NCI-H2081 treated with DMSO at 0.1 percent for 48 hours (cell line): ENCODE measurements around the gene ACVR2A.

ENCODE experiments used
- DNase-seq: peaks from one replicate; lab custom pipeline; 2025; lab: John Stamatoyannopoulos, UW

ACVR2A gene

DNA sequence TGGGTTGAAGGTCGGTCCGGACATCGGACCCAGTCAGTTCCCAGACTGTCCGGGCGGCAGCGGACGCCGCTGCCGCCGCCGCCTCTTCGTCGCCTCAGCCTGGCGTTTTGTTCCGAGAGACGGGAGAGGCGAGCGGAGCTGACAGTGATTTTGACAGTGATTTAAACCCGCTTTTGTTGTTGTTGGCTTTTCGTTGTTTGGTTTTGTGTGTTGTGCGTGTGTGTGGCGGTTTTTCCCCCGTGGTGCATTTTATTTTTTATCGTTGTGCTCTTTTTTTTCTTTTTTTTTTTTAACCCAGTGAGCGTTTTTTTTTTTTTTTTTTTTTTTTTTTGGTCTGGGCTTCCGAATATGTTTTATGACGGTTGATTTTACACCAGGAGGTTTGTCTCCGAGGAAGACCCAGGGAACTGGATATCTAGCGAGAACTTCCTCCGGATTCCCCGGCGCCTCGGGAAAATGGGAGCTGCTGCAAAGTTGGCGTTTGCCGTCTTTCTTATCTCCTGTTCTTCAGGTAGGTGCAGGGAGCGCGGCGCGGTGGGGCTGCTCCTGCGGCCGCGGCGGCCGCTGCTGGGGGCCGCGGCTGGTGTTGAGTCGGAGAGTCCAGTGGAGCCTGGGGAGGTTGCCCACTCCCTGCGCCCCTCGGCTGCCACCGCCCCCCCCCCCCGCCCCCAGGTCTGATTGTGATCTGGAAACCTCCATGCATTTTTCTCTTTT, at the start of gene ACVR2A:
Gene ACVR2A, plus strand, starts transcription at position 333 of the 714 bp plus-strand sequence. Its CDS starts 124 bp downstream, at position 457.
- no peak for DNase-seq

DNA sequence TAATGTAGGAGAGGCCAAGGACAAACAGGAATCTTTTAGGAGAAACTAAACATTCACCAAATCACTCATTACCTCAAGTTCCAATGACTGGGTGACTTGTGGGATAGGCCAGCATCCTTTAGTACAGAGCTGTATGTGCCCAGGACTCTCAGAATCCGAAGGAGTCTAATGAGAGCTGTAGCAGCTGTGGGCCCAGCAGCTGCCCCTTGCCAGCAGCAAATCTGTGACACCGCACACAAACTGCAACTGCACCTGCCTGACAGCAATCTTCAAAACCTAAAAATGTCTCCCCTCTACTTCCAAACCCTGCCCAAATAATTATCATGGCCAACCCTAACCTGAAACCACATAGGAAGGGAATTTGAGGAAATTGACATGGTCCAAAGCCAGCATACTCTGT, 44.5 kb upstream of the ACVR2A start:
- no peak for DNase-seq

DNA sequence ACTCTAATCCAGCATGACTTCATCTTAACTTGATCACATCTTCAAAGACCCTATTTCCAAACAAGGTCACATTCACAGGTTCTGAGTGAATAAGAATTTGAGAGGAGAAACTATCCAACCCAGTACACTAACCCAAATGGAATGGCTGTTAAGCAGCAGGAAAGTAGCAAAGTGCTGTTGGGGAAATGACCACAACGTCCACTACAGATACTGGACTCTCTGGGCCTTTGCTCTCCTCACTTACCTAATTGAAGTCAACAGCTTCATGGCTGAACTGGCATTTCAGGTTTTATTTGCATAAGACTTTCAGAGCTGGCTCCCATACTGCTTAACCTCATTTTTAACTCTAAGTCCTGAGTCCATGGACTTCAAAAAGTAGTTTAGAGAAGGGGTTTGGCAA, 38.0 kb upstream of the ACVR2A start:
- DNase-seq = no peak

DNA sequence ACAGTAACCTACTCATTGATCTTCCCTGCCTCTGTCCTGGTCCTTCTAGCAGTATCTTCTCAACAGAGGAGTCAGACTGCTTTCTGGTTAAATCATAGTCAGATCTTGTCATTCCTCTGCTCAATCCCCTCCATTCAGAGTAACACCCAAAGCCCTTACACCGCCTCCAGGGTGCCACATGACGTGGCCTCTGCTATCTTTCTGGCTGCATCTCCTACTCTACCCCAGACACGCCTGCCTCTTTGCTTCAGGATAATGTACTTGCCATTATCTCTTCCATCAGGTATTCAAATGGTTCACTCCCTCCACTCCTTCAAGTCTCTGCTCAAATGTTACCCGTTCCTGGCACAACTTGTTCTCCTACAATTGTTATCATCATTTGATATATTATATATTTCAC, 36.3 kb upstream of the ACVR2A start:
- DNase-seq = no peak

DNA sequence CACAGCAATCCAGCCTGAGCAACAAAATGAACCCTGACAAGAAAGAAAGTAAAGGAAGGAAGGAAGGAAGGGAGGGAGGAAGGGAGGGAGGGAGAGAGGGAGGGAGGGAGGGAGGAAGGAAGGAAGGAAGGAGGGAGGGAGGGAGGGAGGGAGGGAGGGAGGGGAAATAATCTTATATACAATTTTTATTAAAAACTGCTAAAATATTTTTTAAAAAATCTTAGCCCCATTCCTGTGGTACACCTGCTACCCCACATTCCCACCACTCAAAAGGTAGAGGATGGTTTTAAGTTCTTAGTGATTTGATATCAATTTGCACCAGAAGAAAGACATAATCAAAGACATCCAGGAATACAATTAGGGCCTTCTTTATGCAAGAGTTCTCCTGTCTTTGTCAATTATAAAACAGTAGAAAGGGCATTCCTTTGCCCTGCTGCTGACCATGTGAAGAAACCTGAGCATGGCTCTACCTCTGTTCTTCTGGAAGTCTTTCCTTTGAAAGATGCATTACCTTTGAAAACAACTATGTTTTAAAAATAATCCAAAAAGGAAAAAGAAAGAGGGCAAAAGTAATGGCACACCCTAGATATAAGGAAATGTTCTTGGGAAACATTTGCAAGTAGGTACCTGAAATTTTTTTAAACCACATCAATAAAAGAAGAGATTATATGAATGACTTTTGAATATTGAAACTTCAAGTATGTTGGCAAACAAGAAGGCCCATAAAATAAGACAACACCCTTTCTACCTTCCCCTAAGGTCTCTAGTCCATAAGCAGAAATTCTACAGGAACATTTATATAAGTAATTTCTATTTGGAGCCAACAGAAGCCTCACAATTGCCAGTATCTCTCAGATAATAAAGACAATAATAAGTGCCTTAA, 33.7 kb upstream of the ACVR2A start:
- no peak for DNase-seq

DNA sequence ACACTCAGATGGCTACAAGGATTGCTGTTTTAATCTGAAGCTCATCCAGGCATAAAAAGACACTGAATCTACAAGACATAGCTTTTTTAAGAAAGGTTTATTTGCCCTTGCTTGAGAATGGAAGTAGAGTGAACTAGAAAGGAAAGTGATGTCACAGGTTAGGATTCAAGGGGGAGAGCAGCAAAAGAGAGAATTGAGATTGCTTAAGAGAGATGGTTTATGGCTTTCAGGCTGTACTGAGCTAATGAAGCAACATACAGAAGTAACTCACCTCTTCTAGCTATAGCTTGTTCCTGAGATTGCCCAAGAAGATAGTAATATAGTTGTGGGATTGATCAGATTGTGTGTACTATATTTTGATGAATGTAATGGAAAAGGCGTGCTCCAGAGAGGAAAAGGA, 26.1 kb upstream of the ACVR2A start:
- no peak for DNase-seq

DNA sequence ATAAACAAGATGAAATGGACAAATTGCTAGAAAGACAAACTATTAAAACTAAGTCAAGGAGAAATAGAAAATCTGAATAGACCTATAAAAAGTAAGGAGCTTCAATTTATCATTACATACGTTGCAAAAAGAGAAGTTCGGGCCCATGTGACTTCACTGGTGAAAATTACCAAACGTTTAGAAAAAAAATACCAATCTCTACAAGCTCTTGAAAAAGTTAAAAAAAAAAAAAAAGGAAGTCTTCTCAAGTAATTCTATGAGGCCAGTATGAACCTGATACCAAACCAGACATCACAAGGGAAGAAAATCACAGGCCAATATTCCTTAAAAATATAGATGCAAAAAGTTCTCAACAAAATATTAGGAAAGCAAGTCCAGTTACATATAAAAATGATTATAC, 20.2 kb upstream of the ACVR2A start:
- no peak for DNase-seq

DNA sequence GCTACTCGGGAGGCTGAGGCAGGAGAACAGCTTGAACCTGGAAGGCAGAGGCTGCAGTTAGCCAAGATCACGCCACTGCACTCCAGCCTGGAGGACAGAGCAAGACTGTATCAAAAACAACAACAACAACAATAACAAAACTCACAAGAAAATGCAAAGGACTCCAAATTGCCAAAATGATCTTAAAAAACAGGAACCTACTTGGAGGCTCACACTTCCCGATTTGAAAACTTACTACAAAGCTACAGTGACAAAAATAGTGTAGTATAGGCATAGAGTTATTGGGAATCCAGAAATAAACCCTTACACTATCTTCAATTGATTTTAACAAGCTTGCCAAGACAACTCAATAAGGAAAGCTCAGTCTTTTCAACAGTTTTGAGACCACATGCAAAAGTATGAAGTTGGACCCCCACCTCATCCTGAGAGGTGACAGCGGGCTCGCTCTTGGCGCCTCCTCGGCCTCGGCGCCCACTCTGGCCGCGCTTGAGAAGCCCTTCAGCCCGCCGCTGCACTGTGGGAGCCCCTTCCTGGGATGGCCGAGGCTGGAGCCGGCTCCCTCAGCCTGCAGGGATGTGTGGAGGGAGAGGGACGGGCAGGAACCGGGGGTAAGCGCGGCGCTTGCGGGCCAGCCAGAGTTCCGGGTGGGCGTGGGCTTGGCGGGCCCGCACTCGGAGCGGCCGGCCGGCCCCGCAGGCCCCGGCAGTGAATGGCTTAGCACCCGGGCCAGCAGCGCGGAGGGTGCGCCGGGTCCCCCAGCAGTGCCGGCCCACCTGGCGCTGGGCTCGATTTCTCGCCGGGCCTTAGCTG, 18.3 kb upstream of the ACVR2A start:
- no peak for DNase-seq

DNA sequence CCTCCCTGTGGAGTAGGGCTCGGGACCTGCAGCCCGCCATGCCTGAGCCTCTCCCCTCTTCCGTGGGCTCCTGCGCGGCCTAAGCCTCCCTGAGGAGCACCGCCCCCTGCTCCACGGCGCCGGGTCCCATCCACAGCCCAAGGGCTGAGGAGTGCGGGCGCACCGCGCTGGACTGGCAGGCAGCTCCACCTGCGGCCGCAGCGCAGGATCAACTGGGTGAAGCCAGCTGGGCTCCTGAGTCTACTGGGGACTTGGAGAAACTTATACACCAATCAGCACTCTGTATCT, 17.8 kb upstream of the ACVR2A start:
- DNase-seq = no peak

DNA sequence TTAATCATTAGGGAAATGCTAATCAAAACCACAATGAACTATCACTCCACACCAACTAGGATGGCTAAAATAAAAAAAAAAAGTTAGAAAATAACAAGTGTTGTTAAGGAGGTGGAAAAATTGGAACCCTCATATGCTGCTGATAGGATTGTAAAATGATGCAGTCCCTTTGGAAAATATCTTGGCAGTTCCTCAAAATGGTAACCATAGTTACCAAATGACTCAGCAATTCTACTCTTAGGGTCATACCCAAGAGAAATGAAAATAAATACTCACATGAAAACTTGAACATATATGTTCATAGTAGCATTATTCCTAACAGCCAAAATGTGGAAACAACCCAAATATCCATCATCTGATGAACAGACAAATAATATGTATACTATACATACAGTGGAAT, 15.7 kb upstream of the ACVR2A start:
- no peak for DNase-seq

DNA sequence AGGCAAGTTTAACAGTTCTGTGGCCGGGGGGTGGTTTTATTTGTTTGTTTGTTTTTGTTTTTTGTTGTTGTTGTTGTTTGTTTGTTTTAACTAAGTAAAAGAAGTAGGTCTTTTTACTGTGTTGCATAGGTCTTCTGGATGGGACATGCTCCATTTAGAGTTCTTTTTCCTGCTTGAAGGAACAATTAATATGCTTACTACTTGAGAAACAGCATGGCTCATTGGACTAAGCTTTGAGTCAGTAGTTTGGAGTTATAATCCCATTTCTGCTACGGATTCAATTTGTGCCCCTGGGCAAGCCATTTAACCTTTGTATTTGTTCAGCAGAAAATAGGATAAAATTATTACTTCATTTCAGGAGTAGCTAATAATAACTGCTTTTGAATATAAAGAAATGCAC, 8.7 kb upstream of the ACVR2A start:
- DNase-seq = no peak

DNA sequence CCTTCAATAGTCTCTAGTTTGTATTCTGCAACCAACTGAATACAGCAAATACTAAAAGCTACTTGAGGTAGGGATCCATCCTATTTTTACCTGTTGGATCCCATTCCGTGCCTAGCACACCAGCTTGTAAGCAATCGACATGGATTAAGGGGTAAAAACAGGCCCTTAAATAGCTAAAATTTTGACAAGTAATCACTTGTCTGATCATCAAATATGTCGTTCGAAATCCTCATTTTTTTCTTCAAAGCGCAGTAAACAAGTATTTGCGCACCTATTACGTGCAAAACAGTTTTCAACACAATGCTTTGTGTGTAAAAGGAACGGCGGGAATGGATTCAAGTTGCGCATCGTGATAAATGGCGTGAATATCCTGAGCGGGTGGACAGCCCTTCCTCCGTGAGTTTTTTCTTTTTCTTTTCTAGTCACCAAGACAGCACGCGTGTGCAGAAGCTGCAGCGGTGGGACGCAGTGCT, 1.4 kb upstream of the ACVR2A start:
- no peak for DNase-seq

DNA sequence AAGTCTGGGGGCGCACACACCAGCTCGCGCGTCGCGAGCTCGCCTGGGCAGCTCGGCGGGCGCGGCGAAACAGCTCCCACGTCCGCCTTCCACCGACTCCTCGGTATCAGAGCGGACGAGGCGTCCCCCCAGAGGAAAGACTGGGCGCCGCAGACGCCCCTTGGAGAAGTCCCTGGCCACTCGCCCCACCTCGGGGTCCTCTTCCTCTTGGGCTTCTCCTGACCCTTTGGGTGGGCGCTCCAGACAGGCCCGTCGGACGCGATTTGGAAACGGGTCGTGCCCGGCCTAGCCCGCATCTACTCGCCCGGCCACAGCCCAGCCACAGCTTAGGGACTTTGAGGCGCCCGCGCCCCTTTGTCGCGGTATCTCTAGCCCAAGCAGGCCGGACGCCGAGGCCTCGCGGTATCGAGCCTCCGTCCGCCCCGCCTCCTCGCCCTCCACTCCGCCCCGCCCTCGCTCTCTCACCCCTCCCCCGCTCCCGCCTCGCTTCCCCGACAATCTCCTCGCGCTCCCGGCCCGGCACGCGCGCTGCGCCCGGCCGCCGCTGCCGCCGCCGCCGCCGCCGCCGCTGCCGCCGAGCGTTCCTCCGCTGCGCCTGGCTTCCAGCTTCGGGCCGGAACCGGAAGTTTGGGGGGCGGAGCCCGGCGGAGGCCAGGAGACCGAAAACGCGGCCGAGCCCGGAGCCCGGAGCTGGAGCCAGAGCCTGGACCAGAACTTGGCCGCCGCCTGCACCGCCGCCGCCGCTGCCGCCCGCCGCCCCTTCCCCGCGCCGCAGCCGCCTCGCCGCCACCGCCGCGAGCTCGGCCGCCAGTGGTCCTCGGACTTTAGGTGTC, 749 bp upstream of the ACVR2A start:
- peak; percentile 58 for DNase-seq

DNA sequence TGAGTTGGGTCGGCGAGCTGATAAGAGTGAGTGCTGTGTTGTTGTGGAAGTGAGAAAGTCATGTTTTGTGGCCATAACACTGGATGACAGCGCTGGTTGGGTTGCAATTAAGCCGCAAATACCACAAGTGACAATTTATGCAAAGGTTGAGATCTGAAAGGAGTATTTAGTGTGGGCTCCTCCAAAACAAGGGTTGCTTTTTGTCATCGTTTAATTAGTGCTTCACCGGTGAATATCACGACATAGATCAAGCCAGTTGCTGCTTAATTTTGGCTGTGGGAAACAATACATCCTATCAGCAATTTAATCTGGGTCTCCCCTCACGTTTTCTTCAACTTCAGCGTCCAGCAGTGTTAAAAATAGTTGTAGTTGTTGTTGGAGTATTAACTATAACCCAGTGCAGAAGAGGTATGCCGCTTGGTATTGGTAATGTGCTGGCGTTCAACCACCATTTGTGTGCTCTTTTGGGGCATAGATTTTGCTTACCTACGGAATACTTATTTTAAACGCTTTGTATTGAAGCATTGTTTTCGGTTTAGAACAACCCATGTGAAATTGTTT, 662 bp downstream of the ACVR2A start:
- no peak for DNase-seq

DNA sequence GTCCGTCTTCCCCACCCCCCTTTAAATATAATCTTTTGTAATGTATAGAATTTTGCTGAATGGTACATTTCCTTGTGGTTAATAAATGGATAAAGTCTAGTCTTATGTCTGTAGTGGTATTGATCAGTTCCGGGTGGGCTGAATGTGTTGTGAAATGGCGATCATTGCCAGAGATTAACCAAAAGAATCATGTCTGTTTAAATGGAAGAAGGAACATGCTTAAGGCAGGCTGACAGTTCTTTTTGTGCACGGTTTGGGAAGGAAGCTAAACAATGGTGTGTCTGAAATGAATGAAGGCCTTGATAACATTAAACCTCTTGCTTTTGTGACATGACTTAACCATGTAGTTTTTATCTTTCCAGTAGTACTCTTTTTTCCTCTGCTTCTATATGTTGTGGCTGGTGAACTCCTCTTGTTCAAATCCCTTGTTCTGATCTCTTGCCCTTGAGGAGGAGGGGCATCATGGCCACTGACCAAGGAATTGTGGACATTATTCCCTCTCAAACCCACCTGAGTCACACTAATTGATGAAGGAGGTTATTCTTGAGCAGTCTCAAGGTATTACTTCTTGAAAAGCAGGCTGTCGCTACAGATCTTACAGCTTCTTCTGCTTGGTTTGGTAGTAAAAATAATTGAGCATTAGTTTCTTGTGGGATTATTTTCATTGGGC, 1.7 kb downstream of the ACVR2A start:
- DNase-seq = no peak

DNA sequence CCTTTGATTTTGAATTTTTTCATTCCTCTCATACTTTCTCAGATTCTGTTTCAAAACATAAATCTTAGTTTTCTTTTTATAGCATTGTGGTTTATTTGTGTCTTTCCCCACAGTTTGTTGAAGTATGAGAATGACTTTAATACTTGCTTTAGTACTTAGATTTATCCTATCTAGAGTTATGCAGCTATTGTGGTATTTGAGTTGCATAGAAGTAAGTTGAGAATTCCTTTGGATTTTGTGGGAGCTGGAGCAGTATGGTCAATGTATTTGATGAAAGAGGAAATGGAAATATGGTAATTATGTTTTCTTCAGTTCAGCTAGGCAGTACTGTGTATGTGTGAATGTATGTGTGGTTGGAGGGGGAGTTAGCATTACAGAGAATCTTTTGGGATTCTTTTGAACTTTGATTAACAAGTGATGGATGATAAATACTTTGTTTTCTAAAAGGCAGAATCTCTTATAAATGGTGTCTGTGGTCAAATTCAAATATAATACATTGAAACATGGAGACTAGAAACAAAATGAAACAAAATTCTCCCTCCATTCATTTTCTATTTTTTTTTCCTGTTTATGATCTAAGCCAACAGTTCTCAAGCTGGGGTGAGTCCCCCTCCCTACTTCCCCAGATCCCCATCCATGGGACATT, 3.0 kb downstream of the ACVR2A start:
- no peak for DNase-seq

DNA sequence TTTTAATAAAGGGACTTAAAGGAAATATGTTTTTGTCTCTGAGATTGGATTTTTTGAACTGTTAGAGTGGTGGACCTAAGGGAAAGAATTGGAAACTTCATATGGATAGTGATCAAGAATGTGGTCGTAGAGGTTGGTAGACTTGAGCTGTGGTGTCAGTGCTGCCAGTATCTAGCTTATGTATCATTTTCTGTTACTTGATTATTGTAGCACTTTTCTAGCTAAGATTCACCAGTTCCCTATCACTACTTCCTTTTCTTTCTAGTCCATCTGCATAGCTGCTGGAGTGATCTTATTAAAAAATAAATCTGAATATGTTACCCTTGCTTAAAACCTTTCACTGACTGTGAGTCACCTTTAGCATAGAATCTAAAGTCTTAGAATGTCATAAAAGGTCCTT, 6.0 kb downstream of the ACVR2A start:
- no peak for DNase-seq

DNA sequence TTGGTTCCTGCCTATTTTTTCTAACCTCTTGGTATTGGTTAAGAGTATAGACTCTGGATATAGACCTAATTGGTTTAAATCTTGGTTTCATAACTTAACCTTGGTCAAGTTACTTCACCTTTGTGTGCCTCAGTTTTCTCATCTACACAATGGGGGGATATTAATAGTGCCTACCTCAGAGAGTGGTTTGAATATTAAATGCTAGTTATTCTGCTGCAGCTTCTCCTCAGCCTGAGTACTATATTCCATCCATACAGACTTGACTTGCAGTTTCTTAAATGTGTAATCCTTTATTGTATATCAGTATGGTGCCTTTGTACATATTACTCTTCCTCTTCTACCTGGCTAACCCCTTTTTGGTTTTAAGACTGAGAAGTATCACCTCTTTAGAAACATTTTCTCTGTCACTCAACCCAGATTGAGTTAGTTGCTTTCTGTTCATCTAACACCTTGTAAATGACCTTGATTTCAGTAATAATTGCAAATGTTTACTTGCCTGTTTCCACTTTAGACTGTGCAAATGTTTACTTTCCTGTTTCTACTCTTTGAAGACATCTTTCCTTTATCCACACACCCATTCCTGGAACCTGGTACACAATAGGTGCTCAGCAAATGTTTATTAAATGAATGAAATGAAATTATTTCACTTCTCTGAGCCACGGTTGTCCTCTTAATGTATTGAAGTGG, 6.6 kb downstream of the ACVR2A start:
- DNase-seq = no peak

DNA sequence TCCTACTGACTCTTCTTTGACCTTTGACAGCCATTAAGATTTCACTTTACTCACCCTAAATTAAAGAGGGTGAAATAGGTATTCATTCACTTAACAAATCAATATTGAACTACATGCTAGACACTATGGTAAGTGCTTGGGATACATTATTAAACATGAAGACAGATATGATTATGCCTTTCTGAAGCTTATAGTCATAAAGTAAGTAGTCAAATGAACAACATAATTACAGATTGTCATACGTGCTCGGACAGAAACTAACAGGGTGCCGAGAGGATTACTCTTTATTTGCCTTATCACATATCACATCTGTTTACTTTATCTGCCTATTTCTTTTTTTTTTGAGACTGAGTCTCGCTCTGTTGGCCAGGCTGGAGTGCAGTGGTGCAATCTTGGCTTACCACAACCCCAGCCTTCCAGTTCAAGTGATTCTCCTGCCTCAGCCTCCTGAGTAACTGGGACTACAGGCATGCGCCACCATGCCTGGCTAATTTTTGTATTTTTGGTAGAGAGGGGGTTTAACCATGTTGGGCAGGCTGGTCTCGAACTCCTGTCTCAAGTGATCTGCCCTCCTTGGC, 9.8 kb downstream of the ACVR2A start:
- no peak for DNase-seq
